GM18526 (cell line): Measurements from ENCODE around the gene ARHGEF16.

Experiments
- POLR2A ChIP-seq: IDR thresholded peaks from 3 replicates; pipeline ENCODE4 v1.6.1; 2011; ENCODE audit not compliant: insufficient read length; ENCODE audit errors: extremely low read depth

The ARHGEF16 gene

DNA sequence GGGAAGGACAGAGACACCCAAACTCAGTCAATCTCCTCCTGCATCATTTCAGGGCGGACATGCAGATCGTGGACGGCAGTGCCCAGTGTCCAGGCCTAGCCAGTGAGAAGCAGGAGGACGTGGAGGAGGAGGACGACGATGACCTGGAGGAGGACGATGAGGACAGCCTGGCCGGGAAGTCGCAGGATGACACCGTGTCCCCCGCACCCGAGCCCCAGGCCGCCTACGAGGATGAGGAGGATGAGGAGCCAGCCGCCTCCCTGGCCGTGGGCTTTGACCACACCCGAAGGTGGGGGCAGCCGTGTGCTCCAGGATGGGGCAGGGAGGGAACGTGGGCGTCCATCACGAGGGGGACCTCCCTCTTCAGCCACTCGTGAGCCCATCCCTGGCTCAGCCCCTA lies 23.6 kb upstream of the ARHGEF16 start:
- TF ChIP-seq POLR2A, result no peak

DNA sequence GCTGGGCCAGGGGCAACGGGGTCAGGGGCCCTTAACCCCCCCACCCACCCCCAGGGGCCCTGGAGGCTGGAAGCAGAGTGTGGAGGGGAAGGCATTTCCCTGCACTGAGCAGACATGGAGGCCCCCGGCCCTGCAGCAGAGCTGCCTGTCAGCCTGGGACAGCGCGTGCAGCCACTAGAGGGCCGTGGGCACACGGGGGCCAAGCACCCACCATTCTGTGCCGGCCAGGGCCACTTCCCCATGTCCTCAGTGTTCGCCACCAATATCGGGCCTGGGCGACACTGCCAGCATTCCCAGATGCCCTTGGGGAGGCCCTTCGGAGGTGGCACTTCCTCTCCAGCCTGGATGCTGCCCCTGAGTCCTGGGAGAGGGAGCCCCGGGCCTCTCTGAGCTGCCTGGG lies 23.2 kb upstream of the ARHGEF16 start:
- no peak for TF ChIP-seq POLR2A

GRCh38 chr1:3431686-3432085 lies 22.8 kb upstream of the ARHGEF16 start:
- no peak for TF ChIP-seq POLR2A

- no peak for TF ChIP-seq POLR2A
Measured at GRCh38 chr1:3432306-3432705, 22.2 kb upstream of the ARHGEF16 start.

DNA sequence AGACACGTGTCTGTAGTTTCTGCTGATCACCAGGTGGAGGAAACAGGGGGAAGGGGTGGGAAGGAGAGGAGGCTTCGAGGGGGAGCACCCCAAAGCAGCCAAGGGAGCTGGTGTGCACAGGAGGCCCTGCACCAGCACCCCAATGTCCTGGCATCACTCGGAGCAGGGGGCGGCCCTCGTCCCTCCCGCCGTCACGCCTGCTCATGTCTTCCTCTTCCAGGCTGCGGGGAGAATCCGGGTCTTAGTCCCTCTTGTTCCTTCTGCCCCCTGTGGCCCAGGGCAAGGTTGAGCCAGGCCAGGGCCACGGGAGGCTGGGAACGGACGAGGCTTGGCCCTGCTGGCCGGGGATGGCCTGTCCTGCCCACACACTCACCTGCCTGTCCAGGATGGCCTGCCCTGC lies 21.4 kb upstream of the ARHGEF16 start:
- no peak for TF ChIP-seq POLR2A

DNA sequence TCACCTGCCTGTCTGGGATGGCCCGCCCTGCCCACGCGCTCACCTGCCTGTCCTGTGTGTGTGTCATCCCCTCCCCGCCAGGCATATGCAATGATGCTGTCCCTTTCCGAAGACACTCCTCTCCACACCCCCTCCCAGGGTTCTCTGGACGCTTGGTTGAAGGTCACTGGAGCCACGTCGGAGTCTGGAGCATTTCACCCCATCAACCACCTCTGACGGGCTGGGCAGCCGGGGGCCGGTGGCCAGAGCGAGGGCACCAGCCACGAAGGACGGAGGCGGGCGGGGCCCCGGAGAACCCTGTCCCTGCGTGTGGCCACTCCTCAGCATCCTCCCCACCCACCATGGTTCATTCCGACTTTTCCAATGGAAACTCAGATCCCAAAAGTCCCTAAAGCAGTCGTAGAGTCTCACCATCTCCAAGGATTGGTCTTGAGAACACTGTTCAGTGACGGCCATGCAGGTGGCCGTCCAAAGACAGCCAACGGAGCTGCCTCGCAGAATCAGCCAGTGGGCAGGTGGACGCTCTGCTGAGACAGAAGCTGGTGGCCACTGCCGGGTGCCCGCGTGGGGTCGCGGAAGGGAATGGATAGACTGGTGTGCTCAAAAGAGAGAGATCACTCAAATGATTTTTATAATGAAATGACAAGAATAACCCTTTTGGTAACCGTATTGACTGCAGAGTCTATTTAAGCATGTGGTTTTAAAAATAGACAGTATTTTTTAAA lies 20.7 kb upstream of the ARHGEF16 start:
- no peak for TF ChIP-seq POLR2A

DNA sequence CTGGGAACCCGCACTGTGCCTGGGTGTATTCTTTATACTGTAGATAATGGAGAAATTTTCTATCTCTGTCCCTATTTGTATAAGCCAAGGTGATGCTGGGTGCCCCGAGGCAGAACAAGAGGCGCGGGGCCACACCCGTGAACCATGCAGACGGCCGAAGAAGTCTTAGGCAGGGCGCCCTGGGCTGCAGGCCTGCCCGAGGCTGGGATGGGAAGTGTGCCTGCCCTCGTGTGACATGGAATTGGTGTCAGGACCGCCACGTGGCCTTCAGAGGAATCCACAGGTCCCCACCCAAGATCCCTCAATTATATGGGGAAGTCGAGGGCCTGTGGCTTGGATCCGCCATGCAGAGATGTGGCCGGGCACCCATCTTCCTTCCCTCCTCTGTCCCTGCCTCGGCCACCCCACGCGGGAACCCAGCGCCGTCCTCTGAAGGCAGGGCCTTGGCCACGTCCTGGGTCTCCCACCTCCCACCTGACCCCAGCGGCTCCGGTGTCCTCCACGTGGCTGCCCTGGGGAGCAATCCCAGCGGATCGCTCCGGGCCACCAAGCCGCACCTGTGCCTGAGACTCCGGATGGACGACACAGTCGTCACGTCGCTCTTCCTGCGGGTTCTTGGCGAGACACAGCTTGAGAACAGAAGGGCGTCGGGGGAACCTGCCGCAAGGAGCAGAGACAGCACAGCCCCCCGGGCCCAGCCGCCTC lies 19.9 kb upstream of the ARHGEF16 start:
- no peak for TF ChIP-seq POLR2A

DNA sequence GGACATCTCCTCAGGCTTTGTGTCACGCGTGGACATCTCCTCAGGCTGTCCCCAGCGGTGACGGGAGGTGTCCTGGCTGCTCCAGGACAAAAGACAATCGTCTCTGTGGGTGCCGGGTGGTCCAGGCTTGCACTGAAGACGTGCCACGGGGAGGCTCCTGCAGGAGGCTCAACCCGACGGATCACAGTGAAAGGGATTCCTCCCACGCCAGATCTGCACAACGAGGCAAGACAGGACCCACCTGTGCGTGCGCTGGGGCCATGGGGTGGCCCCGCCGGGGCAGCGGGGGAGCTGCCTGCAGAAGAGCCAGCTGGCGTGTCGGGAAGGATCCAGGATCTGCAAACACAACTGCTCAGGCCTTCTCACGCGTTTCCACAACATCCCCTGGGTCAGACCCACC lies 18.8 kb upstream of the ARHGEF16 start:
- no peak for TF ChIP-seq POLR2A

GRCh38 chr1:3436451-3436850 lies 18.0 kb upstream of the ARHGEF16 start:
- TF ChIP-seq POLR2A, result no peak

GRCh38 chr1:3436901-3437300 lies 17.6 kb upstream of the ARHGEF16 start:
- no peak for TF ChIP-seq POLR2A

DNA sequence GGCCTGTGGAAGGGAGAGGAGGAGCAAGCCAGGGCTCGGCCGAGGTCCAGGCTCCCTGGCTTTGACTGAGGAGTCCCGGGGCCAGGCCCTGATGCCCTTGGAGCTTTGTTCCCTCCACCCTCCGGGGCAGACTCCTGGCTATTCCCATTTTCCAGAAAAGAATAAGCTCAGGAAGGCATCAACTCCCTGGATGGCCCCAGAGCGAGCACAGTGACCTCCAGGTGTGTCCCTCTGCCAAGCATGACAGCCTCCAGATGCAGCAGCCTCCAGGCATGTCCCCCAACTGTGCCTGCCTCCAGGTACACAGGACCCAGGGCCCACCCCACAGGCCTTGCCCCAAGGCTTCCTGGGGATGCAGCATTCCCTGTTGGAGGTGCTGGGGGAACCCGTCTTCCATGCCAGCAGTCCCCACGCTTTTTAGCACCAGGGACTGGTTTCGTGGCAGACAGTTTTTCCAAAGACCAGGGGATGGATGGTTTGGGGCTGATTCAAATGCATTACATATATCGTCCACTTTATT lies 15.7 kb upstream of the ARHGEF16 start:
- no peak for TF ChIP-seq POLR2A

DNA sequence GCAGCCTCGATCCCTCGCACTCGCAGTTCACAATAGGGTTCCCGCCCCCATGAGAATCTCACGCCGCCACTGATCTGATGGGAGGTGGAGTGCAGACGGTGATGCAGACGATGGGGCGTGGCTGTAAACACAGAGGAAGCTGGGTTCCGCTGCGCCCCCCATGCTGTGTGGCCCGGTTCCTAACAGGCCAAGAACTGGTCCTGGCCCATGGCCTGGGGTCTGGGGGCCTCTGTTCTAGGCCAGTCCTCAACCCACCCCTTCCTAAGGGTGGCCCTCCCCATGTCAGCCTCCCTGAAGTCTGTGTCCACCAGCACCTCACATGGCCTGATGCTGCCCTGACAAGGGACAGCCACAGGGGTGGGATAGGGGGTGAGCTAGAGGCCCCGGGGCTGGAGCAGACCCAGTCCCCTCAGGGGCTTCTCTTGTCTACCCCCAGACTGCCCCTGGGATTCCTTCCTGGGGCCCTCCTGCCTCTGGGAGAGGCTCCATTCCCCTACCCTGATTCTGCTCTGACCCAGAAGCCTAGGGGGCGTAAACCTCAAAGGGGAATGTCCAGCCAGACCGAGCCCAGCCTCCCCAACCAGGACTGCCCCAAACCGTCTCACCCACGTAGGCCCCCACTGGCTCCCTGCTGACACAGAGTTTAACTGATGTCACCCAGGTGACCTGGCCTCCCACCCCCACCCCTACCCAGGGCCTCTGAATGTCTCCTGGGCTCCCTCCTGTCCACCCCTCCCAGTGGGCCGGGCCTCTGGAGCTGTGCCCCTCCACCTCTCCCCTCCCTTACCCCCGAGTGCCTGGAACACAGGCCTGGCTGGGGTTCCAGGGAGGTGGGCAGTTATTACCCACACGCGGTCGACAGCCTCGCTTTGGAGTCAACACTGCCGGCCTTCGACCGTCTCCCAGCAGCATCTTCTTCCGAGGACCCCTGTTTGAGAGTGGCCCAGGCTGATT lies 14.8 kb upstream of the ARHGEF16 start:
- TF ChIP-seq POLR2A, result no peak

- TF ChIP-seq POLR2A, result no peak
Measured at GRCh38 chr1:3440300-3440681, 14.2 kb upstream of the ARHGEF16 start.

DNA sequence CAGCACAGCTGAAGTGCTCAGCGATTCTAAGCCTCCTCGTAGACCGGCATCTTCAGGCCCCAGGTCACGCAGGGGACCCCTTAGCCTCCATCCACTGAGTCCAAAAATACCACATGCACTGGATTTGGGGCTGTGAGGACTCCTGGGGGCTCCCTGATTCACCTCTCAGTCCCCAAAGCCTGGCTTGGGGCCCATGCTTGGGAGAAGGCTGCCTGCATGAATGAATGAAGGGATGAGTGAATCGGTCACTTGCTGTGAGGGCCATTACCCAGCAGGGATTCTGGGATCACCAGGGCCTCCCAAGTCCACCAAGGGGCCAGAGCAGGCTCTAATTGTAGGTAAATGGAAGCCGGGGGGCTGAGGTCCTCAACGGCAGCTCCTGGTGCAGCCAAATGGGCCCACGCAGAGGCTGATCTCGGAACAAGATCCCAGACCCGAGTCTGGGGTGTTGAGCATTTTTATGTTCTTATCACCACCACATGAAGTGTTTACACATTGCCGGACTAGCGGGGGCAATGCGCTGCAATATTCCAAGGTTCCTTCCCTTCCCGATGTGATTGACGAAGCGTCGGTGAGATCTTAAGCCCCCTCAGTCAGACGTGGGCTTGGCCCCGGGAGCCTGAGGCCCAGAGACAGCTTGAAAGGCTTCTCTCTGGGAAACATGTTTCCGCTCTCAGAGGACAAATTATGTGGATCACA lies 13.6 kb upstream of the ARHGEF16 start:
- no peak for TF ChIP-seq POLR2A

- TF ChIP-seq POLR2A, result no peak
Measured at GRCh38 chr1:3441410-3441847, 13.0 kb upstream of the ARHGEF16 start.

- TF ChIP-seq POLR2A, result no peak
Measured at GRCh38 chr1:3441880-3442279, 12.6 kb upstream of the ARHGEF16 start.
